Stimulated activated CD8-positive, alpha-beta memory T cell treated with anti-CD3 and anti-CD28 coated beads, Interleukin-12 subunit alpha, Interleukin-12 subunit beta, amount 100 ng/mL, for 24 hours (primary cell): ENCODE data around the gene CERK.
A peak's percentile ranks its signal among the peaks of the same experiment; 100 is the strongest.

Experiments
- DNase-seq: peaks from one replicate; pipeline ENCODE4 v3.0.0-alpha.2; 2020; ENCODE audit errors: extremely low read depth

CERK gene

GRCh38 chr22:46678003-46678657 lies 59.9 kb downstream of the CERK start:
- DNase-seq, result no peak

DNA sequence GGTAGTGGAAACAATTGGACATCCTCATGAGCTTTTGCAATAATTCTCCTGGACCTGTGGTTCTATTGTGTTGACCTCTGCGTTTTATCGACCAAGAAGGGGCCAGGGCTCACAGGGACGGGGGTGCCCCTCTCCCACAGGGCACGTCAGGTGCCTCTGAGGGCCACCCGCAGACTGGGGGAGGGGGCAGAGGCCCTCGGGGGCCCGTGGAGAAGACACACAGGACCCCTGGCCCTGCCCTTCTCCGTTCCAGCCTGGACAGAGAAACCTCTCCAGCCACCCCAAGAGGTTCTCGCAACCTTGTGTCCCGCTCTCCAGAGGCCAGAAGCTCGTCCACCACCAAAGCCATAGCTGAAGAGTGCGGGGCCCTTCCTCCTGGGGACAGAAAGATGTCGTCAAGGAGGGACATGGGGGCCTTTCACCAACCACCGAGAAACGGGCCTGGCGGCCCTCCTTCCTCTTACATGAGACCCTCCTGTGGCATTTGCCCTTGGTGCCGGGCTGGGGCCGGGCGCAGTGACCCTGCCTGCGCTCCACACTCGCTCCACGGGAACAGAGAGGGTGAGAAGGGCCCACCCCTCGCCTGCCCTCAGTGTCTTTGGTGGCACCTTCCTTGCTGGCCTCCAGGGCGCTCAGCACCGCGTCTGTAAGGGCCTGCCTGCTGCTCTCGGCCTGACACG lies 60.6 kb downstream of the CERK start:
- DNase-seq, result no peak

- no peak for DNase-seq
These were observed 61.2 kb downstream of the CERK start for GRCh38 chr22:46676881-46677280.

GRCh38 chr22:46676479-46676878 lies 61.6 kb downstream of the CERK start:
- no peak for DNase-seq

DNA sequence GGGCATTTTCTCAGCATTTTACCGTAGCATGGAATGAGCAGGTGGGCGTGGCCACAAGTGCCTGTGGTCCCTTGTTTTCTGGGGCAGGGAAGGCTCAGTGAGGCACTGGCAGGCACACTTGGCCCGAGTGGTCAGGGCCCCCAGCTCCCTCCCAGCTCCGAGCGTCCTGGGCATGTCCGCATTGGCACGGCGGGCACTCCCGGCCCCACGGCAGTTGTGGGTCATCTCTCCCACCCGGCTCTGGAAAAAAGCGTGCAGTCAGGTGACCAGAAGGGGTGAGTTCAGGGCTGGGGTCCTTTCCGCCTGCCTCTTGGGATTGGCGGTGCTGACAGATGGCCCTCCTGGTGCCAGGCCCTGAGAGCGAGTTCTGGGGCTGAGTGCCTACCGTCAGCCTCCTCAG lies 62.1 kb downstream of the CERK start:
- DNase-seq, result no peak

- no peak for DNase-seq
These were observed 62.6 kb downstream of the CERK start for GRCh38 chr22:46675479-46675878.

DNA sequence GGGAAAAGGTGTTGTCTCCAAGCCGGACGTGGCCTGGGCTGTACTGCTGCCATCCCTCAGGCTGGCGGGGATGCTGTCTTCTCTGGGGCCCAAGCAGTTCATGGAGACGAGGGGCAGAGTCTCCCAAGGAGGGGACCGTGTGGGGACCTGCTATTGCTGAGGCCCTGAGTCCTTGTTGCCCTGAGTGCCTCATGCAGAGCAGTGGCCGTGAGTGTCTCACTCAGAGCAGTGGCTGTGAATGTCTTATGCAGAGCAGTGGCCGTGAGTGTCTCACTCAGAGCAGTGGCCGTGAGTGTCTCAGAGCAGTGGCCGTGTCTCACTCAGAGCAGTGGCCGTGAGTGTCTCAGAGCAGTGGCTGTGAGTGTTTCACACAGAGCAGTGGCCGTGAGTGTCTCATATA lies 63.1 kb downstream of the CERK start:
- no peak for DNase-seq

- peak; percentile 81 for DNase-seq
These were observed 63.7 kb downstream of the CERK start for GRCh38 chr22:46674367-46674781.

DNA sequence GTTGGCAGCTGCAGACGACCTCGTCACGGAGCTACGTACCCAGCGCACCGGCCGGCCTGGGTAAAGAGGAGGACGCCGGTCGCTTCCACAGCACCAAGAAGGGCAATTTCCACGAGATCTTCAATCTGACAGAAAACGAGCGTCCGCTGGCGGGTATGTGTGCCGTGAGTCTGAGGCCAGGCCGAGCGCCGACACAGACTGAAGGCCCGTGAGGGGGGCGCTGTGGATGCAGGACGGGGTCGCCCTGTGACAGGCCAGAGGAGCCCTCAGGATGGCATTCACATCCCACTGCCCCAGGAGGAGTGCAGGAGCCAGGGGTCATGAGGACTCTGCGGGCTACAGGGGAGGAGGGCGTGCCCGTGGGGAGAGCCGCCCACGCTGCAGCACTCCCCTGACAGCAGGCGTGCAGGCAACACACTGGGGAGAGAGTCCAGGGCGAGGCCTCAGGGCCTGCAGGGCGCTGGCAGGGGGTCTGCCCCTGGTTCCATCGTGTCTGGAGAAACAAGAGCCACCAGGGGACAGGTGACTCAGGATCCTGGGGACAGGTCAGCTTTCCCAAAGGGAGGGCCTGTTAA lies 64.3 kb downstream of the CERK start:
- no peak for DNase-seq

DNA sequence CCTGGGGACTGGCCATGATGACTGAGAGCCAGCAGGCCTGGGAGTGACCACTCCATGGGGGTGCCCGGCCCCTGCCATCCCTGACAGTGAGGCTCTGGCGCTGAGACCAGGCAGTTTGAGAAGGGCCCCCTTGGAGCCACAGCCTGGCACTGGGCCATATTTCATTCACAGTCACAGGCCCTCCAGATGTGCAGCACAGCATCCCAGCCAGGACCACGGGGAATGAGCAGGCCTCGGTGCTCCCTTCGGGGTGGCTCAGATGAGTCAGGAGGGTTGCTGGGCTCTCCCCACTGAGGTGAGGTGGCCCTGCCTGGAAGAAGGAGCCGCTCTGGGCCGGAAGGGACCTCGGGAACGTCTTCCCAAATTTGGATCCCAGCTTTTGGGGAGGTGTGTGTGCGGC lies 64.8 kb downstream of the CERK start:
- no peak for DNase-seq

DNA sequence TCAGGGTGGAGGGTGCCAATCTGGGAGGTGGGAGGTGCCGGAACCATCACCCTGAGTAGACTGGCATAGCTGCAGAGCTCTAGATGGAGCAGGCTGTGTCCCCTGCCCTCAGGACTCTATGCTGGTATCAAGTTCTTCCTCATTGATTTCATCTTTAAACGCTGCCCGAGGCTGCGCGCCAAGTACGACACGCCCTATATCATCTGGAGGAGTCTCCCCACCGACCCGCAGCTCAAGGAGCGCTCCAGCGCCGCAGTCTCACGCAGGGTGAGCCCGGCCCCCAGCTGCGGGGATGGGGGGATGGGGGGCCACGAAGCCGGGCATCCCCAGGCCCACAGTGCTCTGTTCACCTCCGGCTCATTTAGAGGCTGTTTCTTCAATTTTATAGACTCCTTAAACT lies 65.3 kb downstream of the CERK start:
- DNase-seq, result no peak

GRCh38 chr22:46671824-46672432 lies 66.1 kb downstream of the CERK start:
- DNase-seq, result no peak

DNA sequence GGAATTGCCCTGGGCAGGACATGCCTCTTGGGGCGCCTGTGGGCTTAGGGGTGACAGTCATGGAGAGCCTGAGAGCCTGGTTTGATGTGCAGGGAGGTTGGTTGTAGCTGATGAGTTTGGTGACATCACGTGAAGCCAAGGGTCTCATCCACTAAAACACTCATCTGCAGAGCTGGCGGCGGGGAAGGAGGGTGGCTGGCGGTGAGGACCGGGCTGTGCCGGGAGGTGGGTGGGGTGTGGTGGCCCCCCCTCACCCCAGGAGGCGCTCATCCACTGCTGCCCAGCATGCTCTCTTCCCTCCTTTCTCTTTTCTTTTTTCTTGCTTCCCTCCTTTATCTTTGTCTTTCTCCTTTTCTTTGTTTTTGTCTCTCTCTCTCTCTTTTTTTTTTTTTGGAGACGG lies 68.9 kb downstream of the CERK start:
- DNase-seq, result no peak

DNA sequence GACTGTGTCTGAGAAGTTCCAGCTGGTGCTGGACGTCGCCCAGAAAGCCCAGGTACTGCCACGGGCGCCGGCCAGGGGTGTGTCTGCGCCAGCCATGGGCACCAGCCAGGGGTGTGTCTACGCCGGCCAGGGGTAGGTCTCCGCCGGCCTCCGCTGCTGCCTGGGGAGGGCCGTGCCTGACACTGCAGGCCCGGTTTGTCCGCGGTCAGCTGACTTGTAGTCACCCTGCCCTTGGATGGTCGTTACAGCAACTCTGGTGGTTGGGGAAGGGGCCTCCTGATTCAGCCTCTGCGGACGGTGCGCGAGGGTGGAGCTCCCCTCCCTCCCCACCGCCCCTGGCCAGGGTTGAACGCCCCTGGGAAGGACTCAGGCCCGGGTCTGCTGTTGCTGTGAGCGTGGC lies 69.9 kb downstream of the CERK start:
- no peak for DNase-seq

DNA sequence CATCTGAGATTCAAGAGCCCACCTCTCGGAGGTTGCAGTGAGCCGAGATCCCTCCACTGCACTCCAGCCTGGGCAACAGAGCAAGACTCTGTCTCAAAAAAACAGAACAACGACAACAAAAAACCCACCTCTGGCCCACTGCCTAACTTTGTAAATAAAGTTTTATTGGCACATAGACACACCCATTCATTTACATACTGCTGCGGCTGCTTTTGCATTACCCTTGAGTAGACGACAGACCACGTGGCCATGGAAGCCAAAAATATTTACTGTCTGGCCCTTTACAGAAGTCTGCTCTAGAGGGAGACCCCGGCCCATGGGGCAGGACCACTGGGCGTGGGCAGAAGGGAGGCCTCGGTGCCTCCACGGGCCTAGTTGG lies 70.8 kb downstream of the CERK start:
- DNase-seq, result no peak

DNA sequence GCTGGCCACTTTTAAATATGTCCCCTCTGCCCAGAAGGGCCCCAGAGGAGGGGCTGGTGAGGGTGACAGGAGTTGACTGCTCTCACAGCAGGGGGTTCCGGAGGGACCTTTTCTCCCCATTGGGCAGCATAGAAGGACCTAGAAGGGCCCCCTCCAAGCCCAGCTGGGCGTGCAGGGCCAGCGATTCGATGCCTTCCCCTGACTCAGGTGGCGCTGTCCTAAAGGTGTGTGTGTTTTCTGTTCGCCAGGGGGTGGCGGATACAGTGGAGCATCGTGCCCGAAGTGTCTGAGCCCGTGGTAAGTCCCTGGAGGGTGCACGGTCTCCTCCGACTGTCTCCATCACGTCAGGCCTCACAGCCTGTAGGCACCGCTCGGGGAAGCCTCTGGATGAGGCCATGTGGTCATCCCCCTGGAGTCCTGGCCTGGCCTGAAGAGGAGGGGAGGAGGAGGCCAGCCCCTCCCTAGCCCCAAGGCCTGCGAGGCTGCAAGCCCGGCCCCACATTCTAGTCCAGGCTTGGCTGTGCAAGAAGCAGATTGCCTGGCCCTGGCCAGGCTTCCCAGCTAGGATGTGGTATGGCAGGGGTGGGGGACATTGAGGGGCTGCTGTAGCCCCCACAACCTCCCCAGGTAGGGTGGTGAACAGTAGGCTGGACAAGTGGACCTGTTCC lies 71.3 kb downstream of the CERK start:
- DNase-seq, result no peak

DNA sequence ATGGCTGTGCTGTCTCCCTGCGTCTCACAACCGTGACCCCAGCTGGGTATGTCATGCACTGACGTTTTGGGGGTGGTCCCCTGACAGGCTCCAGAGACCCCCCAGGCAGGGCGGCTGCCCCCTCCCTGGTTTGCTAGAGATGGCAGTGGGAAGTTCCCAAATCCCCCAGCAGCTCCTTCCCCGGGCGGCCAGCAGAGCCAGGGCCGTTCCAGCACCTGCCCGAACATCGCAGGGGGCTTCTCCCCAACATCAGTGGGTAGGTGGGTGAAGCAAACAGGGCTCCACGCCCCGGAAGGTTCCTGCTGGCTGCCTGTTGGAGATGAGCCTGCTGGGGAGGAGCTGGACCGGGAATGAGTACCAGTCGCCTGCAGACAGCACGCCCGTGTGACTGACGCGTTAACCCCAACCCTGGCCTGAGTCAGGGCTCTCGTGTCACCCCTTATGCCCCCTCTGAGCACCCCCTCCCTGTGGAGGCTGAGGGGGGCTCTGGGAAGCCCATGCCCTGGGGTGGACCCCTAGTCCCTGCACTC lies 72.2 kb downstream of the CERK start:
- DNase-seq, result no peak

DNA sequence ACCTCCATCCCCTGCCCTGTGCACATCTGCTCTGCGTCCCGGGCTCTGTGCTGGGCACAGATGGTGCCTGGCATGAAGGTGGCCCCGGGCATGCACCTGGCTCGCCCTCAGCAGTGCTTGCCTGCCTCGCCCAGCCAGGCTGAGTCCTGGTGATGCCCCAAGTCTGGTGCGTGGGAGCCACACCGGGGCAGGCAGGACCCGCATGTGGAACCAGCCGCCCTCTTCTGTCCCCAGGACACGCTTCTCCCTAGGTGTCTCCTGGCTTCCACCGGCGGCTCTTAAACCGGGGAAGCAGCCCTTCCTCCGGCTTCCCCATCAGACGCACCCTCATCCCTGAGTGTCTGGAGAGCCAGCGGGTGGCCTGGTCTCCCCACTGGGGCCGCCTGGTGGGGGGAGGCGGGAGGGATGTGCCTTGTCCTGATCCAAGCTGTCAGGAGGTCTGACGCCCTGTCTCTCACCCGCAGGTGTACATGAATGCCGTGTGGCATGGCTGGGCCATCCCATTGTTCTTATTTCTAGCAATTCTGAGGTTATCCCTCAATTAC lies 72.8 kb downstream of the CERK start:
- no peak for DNase-seq

- no peak for DNase-seq
These were observed 73.7 kb downstream of the CERK start for GRCh38 chr22:46664301-46664855.

DNA sequence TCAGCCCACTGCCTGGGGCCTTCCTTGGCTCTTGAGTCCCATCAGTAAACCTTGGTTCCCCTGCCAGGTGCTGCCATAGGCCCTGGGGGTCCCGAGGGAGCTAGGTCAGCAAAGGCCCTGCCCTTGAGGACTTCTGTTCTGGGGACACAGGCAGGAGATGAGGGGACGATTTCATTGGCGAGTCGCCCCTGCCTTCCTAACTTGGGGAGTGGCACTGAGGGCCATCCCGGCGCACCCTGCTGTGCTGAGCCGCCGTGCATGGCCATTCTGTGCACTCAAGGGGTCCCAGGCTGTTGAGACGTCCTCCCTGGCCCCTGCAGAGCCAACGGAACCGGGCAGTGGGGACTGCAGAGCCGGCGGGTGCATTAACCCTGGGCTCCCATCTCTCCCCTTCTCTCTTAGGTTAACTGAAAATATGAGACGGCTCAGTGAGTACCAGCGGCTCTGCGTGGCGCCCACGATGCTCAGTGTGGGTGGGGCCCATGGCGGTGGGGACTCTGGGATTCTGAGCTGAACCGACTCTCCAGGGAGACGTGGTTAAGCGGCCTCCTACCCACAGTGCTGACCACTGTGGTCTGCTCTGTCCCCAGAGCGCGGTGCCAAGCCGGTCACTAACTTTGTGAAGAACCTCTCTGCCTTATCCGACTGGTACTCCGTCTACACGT lies 74.5 kb downstream of the CERK start:
- DNase-seq, result no peak

- no peak for DNase-seq
These were observed 75.1 kb downstream of the CERK start for GRCh38 chr22:46663001-46663400.
